Neural cell (in vitro differentiated cells): ENCODE results near the gene CYCS. TPM values are rescaled to one million over a fixed set of nuclear protein-coding genes. Genes with fewer than 3 reads are reported as not detected.
A peak's percentile ranks its signal among the peaks of the same experiment; 100 is the strongest.

Experiments used
- H2AFZ ChIP-seq: fragments of 200-600, 300-800 bp; sonication (generic), shearing (Covaris generic); 2 replicates; pipeline ENCODE4 v1.6.0; 2014; ENCODE audit warnings: low read depth, mild to moderate bottlenecking, antibody characterized with exemption, low read length, moderate library complexity
- H3F3A ChIP-seq: fragments of 200-600 bp; shearing (Covaris generic); 2 replicates; pipeline ENCODE4 v1.6.1; 2016; ENCODE audit warnings: mild to moderate bottlenecking, moderate library complexity, mixed read lengths, antibody characterized with exemption, low read length; ENCODE audit not compliant: insufficient read depth, poor library complexity, severe bottlenecking
- H3K27ac ChIP-seq: fragments of 200-600, 300-800 bp; sonication (generic), shearing (Covaris generic); 2 replicates; pipeline ENCODE4 v1.5.1; 2014; ENCODE audit warnings: mild to moderate bottlenecking, low read length, moderate library complexity
- H3K27me3 ChIP-seq: fragments of 300-800, 200-600 bp; sonication (generic), shearing (Covaris generic); 2 replicates; pipeline ENCODE4 v1.6.0; 2014; ENCODE audit warnings: mild to moderate bottlenecking, low read depth, low read length, moderate library complexity; ENCODE audit not compliant: insufficient read depth
- H3K36me3 ChIP-seq: fragments of 300-800, 200-600 bp; sonication (generic), shearing (Covaris generic); 2 replicates; pipeline ENCODE4 v1.5.1; 2014; ENCODE audit warnings: mild to moderate bottlenecking, antibody characterized with exemption, low read length, moderate library complexity; ENCODE audit not compliant: insufficient read depth
- H3K4me2 ChIP-seq: fragments of 300-800, 200-600 bp; sonication (generic), shearing (Covaris generic); 2 replicates; pipeline ENCODE4 v1.6.0; 2014; ENCODE audit warnings: mild to moderate bottlenecking, low read length
- H3K4me3 ChIP-seq: fragments of 300-800, 200-600 bp; sonication (generic), shearing (Covaris generic); 2 replicates; pipeline ENCODE4 v1.5.1; 2014; ENCODE audit warnings: mild to moderate bottlenecking, low read length, moderate library complexity
- H3K79me2 ChIP-seq: fragments of 200-600 bp; shearing (Covaris generic); replicated peaks from 2 replicates; pipeline ENCODE4 v1.6.0; 2014; ENCODE audit warnings: mild to moderate bottlenecking, low read length, moderate library complexity; ENCODE audit not compliant: insufficient read depth
- H3K9ac ChIP-seq: fragments of 300-800, 200-600 bp; sonication (generic), shearing (Covaris generic); 2 replicates; pipeline ENCODE4 v1.6.1; 2016; ENCODE audit warnings: mild to moderate bottlenecking, low read length, mixed read lengths
- H3K9me2 ChIP-seq: fragments of 200-600 bp; shearing (Covaris generic); 2 replicates; pipeline ENCODE4 v1.6.1; 2016; ENCODE audit warnings: mild to moderate bottlenecking, low read length, mixed read lengths; ENCODE audit not compliant: insufficient read depth
- H3K9me3 ChIP-seq: fragments of 200-600, 300-800 bp; sonication (generic), shearing (Covaris generic); 2 replicates; pipeline ENCODE4 v1.6.1; 2016; ENCODE audit warnings: mild to moderate bottlenecking, mixed run types, low read length, moderate library complexity, mixed read lengths
- H4K20me1 ChIP-seq: fragments of 200-600 bp; shearing (Covaris generic); 2 replicates; pipeline ENCODE4 v1.6.1; 2016; ENCODE audit warnings: mild to moderate bottlenecking, mixed run types; ENCODE audit not compliant: insufficient read depth
- EP300 ChIP-seq: fragments of 450-650 bp; conservative IDR thresholded peaks from 2 replicates; pipeline ENCODE4 v1.6.1; 2014; ENCODE audit warnings: antibody characterized with exemption, mild to moderate bottlenecking, moderate library complexity; ENCODE audit not compliant: poor library complexity, severe bottlenecking
- EZH2 ChIP-seq: fragments of 200-600, 300-800 bp; shearing (Covaris generic), sonication (generic); IDR thresholded peaks from 2 replicates; pipeline ENCODE4 v1.6.1; 2014; ENCODE audit warnings: antibody characterized with exemption, low read length, borderline replicate concordance, mild to moderate bottlenecking; ENCODE audit not compliant: insufficient read depth, poor library complexity, severe bottlenecking
- MXI1 ChIP-seq: fragments of 450-650 bp; conservative IDR thresholded peaks from 2 replicates; pipeline ENCODE4 v1.6.1; 2014; ENCODE audit warnings: antibody characterized with exemption, mild to moderate bottlenecking; ENCODE audit not compliant: poor library complexity, severe bottlenecking
- POLR2AphosphoS5 ChIP-seq: IDR thresholded peaks from 2 replicates; pipeline ENCODE4 v1.6.1; 2012
- RAD21 ChIP-seq: fragments of 450-650 bp; conservative IDR thresholded peaks from 2 replicates; pipeline ENCODE4 v1.6.1; 2014; ENCODE audit warnings: antibody characterized with exemption, mild to moderate bottlenecking, moderate library complexity
- SMC3 ChIP-seq: fragments of 450-650 bp; conservative IDR thresholded peaks from 2 replicates; pipeline ENCODE4 v1.6.1; 2014; ENCODE audit warnings: antibody characterized with exemption, mild to moderate bottlenecking, moderate library complexity; ENCODE audit not compliant: poor library complexity
- TAF1 ChIP-seq: IDR thresholded peaks from 2 replicates; pipeline ENCODE4 v1.6.1; 2012; ENCODE audit warnings: low read depth
- polyA plus RNA-seq: library from polyadenylated mRNA; depleted of rRNA; stranded (reverse); fragments of >200 nt; gene quantifications from 2 replicates; pipeline ENCODE4 v1.2.3, GENCODE V29; 2014
- TF ChIP-seq, protein P1 (sequence below): fragments of 450-650 bp; IDR thresholded peaks from 2 replicates; pipeline ENCODE4 v1.5.1; 2014; ENCODE audit warnings: antibody characterized with exemption, mild to moderate bottlenecking, moderate library complexity; ENCODE audit not compliant: poor library complexity, severe bottlenecking
- TF ChIP-seq, protein P2 (sequence below): IDR thresholded peaks from 2 replicates; pipeline ENCODE4 v1.6.1; 2012; ENCODE audit warnings: borderline replicate concordance

CYCS gene
- polyA plus RNA-seq, 1 donor from 2014 or later = 198 TPM

DNA sequence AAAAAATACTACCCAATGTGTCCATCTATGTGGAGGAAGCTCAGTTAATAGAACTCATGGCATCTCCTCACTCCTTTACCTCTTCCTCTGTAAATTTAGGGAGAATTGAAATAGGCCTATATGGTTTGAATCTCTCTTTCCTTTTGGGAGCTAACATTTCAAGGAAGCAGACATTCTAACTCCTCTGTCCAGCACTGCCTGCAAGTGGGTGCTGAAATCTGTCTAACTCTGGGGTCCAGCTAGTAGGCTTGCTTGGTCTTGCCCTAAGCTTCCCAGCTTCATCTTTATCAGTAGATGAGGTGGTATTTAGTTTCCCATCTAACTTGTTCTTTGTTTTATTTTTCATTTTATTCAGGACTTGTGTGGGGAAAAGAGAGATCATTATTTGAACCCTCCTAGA lies 23.2 kb downstream of the CYCS start:
- no peaks in the 10 kb centered on the region for H3K36me3 ChIP-seq
- H3F3A ChIP-seq = no peaks in the 10 kb centered on the region
- H3K4me3 ChIP-seq = no peak overlapping the region
- H3K9me2 ChIP-seq = no peaks in the 10 kb centered on the region
- no peaks in the 10 kb centered on the region for H4K20me1 ChIP-seq
- H3K4me2 ChIP-seq = no peak overlapping the region
- TF ChIP-seq, protein P1, sequence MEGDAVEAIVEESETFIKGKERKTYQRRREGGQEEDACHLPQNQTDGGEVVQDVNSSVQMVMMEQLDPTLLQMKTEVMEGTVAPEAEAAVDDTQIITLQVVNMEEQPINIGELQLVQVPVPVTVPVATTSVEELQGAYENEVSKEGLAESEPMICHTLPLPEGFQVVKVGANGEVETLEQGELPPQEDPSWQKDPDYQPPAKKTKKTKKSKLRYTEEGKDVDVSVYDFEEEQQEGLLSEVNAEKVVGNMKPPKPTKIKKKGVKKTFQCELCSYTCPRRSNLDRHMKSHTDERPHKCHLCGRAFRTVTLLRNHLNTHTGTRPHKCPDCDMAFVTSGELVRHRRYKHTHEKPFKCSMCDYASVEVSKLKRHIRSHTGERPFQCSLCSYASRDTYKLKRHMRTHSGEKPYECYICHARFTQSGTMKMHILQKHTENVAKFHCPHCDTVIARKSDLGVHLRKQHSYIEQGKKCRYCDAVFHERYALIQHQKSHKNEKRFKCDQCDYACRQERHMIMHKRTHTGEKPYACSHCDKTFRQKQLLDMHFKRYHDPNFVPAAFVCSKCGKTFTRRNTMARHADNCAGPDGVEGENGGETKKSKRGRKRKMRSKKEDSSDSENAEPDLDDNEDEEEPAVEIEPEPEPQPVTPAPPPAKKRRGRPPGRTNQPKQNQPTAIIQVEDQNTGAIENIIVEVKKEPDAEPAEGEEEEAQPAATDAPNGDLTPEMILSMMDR = no peak
- no peak for TF ChIP-seq SMC3
- no peak for TF ChIP-seq EZH2
- TF ChIP-seq POLR2AphosphoS5 = no peak
- TF ChIP-seq TAF1 = no peak
- TF ChIP-seq RAD21 = no peak
- TF ChIP-seq MXI1 = no peak
- TF ChIP-seq, protein P2, sequence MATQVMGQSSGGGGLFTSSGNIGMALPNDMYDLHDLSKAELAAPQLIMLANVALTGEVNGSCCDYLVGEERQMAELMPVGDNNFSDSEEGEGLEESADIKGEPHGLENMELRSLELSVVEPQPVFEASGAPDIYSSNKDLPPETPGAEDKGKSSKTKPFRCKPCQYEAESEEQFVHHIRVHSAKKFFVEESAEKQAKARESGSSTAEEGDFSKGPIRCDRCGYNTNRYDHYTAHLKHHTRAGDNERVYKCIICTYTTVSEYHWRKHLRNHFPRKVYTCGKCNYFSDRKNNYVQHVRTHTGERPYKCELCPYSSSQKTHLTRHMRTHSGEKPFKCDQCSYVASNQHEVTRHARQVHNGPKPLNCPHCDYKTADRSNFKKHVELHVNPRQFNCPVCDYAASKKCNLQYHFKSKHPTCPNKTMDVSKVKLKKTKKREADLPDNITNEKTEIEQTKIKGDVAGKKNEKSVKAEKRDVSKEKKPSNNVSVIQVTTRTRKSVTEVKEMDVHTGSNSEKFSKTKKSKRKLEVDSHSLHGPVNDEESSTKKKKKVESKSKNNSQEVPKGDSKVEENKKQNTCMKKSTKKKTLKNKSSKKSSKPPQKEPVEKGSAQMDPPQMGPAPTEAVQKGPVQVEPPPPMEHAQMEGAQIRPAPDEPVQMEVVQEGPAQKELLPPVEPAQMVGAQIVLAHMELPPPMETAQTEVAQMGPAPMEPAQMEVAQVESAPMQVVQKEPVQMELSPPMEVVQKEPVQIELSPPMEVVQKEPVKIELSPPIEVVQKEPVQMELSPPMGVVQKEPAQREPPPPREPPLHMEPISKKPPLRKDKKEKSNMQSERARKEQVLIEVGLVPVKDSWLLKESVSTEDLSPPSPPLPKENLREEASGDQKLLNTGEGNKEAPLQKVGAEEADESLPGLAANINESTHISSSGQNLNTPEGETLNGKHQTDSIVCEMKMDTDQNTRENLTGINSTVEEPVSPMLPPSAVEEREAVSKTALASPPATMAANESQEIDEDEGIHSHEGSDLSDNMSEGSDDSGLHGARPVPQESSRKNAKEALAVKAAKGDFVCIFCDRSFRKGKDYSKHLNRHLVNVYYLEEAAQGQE = no peak
- TF ChIP-seq EP300 = no peak
- no peaks in the 10 kb centered on the region for H3K9me3 ChIP-seq
- no peaks in the 10 kb centered on the region for H3K79me2 ChIP-seq
- H3K9ac ChIP-seq = no peak overlapping the region
- H3K27me3 ChIP-seq = no peaks in the 10 kb centered on the region
- H2AFZ ChIP-seq = no peak overlapping the region
- H3K27ac ChIP-seq = no peak overlapping the region

DNA sequence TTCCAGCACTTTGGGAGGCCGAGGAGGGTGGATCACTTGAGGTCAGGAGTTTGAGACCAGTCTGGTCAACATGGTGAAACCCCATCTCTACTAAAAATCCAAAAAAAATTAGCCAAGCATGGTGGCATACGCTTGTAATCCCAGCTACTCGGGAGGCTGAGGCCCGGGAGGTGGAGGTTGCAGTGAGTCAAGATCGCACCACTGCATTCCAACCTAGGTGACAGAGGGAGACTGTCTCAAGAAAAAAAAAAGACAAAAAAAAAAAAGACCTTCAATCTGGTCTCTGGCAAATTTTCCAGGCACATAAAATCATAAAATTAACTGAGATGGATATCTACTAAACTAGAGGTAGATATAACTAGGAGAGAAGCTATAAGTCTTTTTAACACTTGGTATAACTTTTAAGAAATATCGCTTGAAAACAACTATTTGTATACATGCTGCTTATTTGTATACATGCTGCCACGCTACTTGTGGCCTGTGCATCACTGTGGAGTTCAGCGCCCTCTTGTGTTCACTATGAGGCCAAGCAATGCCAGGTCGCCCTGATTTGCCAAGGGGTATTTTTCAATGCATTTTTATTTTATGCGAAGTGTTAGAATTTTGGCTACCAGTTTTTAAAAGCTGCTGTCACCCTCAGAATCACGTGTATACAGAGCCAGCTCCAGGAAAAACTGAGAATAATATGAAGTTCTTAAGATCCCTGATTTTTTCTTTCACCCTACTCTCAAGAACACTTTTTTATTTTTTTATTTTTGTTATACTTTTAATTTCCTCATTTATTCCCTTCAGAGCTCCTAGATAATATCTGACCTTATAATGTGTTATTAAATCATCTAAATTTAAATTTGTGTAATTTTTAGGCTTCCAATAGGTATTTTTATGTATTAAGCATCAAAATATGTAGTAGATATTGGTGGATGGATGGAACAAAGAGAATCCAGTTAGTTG lies 26.7 kb downstream of the CYCS start:
- Histone ChIP-seq H3K27ac (no peak overlapping the region), H3K4me2 (no peak overlapping the region), H3K36me3 (no peaks in the 10 kb centered on the region), H2AFZ (no peak overlapping the region), H3K4me3 (no peak overlapping the region), H3K9me2 (no peaks in the 10 kb centered on the region), H3K79me2 (no peaks in the 10 kb centered on the region), H3K9me3 (no peaks in the 10 kb centered on the region), H4K20me1 (no peaks in the 10 kb centered on the region), H3K27me3 (no peaks in the 10 kb centered on the region), H3F3A (no peaks in the 10 kb centered on the region), H3K9ac (no peak overlapping the region)
- TF ChIP-seq POLR2AphosphoS5 = no peak
- TF ChIP-seq MXI1 = no peak
- TF ChIP-seq EZH2 = no peak
- TF ChIP-seq, protein P1 = peak; percentile 79
- TF ChIP-seq, protein P2 = no peak
- peak; percentile 79 for TF ChIP-seq RAD21
- no peak for TF ChIP-seq EP300
- TF ChIP-seq SMC3 = peak; percentile 74
